ENCODE data around the gene SLC10A2.

The SLC10A2 gene

DNA sequence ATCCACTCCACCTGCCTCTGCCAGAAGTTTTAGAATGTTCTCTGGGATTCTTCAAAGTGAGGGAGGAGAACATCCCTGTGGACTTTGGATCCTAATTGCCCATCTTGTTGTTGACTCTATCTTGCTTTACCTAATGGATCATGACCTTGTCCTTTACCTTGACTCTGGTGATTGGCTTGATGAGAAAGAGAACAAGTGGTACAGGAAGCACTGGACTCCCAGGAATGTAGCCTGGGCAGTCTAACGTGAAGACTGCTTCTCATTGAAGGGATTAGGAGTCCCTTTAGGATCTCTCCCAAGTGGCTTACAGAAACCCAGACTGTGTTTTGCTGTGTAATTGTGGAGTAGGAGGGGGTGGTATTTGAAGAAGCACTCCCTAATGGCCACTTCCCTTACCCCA lies 63.9 kb downstream of the SLC10A2 start:
- DNase-seq (ENCODE audit: low spot score): no peak
- ChIA-PET POLR2A (ENCODE audit: low non-redundant PET) (no interaction called here), CTCF (no interaction called here)
- no peak overlapping the region for H3K27ac ChIP-seq
- TF ChIP-seq, protein P1, sequence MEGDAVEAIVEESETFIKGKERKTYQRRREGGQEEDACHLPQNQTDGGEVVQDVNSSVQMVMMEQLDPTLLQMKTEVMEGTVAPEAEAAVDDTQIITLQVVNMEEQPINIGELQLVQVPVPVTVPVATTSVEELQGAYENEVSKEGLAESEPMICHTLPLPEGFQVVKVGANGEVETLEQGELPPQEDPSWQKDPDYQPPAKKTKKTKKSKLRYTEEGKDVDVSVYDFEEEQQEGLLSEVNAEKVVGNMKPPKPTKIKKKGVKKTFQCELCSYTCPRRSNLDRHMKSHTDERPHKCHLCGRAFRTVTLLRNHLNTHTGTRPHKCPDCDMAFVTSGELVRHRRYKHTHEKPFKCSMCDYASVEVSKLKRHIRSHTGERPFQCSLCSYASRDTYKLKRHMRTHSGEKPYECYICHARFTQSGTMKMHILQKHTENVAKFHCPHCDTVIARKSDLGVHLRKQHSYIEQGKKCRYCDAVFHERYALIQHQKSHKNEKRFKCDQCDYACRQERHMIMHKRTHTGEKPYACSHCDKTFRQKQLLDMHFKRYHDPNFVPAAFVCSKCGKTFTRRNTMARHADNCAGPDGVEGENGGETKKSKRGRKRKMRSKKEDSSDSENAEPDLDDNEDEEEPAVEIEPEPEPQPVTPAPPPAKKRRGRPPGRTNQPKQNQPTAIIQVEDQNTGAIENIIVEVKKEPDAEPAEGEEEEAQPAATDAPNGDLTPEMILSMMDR (conservative IDR thresholded peaks at IDR 0.05; ENCODE audit: low read depth): no peak

DNA sequence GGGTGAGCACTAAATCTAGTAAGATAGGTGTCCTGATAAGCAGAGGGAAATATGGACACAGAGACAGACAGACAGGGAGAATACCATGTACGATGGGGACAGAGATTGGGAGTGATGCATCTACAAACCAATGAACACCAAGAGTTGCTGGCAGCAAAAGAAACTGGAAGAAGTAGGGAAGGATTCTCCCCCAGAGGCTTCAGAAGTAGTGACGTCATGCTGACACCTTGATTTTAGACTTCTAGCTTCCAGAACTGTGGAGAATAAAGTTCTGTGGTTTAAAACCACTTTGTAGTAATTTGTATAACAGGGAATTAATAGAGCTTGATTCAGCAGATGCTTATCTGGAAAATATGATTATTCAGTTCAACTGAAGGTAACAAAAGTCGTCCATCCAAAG lies 66.1 kb downstream of the SLC10A2 start:
- TF ChIP-seq, protein P1 (conservative IDR thresholded peaks at IDR 0.05; ENCODE audit: low read depth): no peak
- ChIA-PET POLR2A (ENCODE audit: low non-redundant PET) (no interaction called here), CTCF (interaction anchor here (0.7 kb wide), 1 partner anchor 395 kb away, joined by 3 read pairs; no protein-coding TSS in a partner anchor)
- no peak overlapping the region for H3K27ac ChIP-seq
- DNase-seq (ENCODE audit: low spot score): no peak

DNA sequence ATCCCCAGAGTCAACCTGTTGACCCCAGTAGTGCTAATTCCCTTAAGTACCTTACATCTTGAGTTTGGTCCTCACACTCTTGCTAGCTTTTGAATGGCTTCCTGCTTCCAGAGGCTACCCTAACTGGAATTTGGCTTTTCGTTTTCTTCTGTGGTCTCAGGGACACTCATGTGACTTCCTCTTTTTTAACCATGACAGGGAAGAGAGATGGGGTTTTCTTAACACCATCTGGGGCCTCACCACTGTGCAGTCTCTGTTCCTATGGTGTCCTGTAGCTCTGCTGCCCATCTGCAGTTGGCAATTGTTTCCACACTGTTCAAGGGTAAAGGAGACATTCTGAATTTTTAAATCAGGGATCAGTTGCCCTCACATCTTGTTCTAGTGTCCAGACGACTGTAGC lies 66.7 kb downstream of the SLC10A2 start:
- no peak for DNase-seq (ENCODE audit: low spot score)
- TF ChIP-seq, protein P1 (conservative IDR thresholded peaks at IDR 0.05; ENCODE audit: low read depth): no peak
- H3K27ac ChIP-seq: no peak overlapping the region
- ChIA-PET POLR2A (ENCODE audit: low non-redundant PET) (no interaction called here), CTCF (no interaction called here)

Measured in RWPE1 (cell line).